ENCODE results near the gene PRPSAP2.

GRCh38 chr17:18961634-18962493, 103.9 kb downstream of the PRPSAP2 start:
- TF ChIP-seq CTCF (IDR thresholded peaks at IDR 0.05) (no peak), POLR2A (IDR thresholded peaks at IDR 0.05) (no peak)
